ENCODE measurements around the gene ZRANB3.

GRCh38 chr2:135130751-135131150, 400.3 kb downstream of the ZRANB3 start:
- TF ChIP-seq ZNF207 (IDR thresholded peaks at IDR 0.05; ENCODE audit: borderline replicate concordance) (no peak), SOX6 (IDR thresholded peaks at IDR 0.05) (no peak), SOX6 (CRISPR knock-in tag; IDR thresholded peaks at IDR 0.05) (no peak), EZH2 (conservative IDR thresholded peaks at IDR 0.05; ENCODE audit: low read depth, low read length) (no peak), TAF1 (CRISPR knock-in tag; IDR thresholded peaks at IDR 0.05) (no peak), GPN1 (CRISPR knock-in tag; IDR thresholded peaks at IDR 0.05; ENCODE audit: borderline replicate concordance) (no peak), SRF (IDR thresholded peaks at IDR 0.05; ENCODE audit: low read depth, low read length) (no peak)
- TF ChIP-seq, protein P1, sequence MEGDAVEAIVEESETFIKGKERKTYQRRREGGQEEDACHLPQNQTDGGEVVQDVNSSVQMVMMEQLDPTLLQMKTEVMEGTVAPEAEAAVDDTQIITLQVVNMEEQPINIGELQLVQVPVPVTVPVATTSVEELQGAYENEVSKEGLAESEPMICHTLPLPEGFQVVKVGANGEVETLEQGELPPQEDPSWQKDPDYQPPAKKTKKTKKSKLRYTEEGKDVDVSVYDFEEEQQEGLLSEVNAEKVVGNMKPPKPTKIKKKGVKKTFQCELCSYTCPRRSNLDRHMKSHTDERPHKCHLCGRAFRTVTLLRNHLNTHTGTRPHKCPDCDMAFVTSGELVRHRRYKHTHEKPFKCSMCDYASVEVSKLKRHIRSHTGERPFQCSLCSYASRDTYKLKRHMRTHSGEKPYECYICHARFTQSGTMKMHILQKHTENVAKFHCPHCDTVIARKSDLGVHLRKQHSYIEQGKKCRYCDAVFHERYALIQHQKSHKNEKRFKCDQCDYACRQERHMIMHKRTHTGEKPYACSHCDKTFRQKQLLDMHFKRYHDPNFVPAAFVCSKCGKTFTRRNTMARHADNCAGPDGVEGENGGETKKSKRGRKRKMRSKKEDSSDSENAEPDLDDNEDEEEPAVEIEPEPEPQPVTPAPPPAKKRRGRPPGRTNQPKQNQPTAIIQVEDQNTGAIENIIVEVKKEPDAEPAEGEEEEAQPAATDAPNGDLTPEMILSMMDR (CRISPR knock-in tag; IDR thresholded peaks at IDR 0.05): no peak

All from HepG2 (cell line).